ENCODE measurements around the gene CAPN14.

CAPN14 gene

DNA sequence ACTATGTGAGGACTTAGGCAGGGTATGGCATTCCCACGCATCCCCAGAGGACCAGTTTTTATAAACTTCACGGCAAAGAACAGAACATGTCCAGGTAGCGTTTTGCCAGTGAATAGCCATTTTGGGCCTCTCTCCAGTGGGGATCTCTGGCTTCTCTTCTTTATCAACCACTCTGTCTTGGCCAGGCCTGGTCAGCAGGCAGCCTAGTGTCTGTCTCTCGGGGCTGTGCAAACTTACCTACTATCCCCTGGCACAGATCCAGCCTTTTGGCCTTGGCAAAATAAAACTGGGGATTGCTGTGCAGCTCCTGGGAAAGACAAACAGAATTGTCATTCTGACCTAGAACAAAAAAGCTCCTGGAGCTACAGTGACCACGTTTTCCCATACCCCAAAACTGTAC lies 14.5 kb downstream of the CAPN14 start:
- no peak overlapping the region for H2AFZ ChIP-seq (ENCODE audit: low read depth, low read length)
- H3K4me2 ChIP-seq (ENCODE audit: low read length, poor library complexity, severe bottlenecking): no peak overlapping the region
- no peak overlapping the region for H3K23ac ChIP-seq (ENCODE audit: low read length in 2 of 2)
- H3K4ac ChIP-seq (ENCODE audit: low read depth in 1 of 2, low read length in 2 of 2): no peak overlapping the region
- H2AK5ac ChIP-seq (ENCODE audit: low read length, severe bottlenecking): no peak overlapping the region
- H2BK12ac ChIP-seq (ENCODE audit: low read length in 2 of 2): no peak overlapping the region
- DNase-seq: no peak
- H3K18ac ChIP-seq (ENCODE audit: low read depth in 1 of 2, low read length in 2 of 2): no peak overlapping the region
- H4K8ac ChIP-seq (ENCODE audit: low read length): no peak overlapping the region
- H3K27me3 ChIP-seq (ENCODE audit: control insufficient read depth in 1 of 2, insufficient read depth in 1 of 2, low read length in 2 of 2): peaks cover 21 to 41% of the 10 kb centered on the region in 2 experiments
- no peak overlapping the region for H3K9ac ChIP-seq (ENCODE audit: low read length)
- H3K14ac ChIP-seq (ENCODE audit: low read length in 2 of 2): no peak overlapping the region
- H3K79me1 ChIP-seq (replicated peaks; ENCODE audit: low read length, poor library complexity, severe bottlenecking): no peaks in the 10 kb centered on the region
- no peak overlapping the region for H2BK5ac ChIP-seq (ENCODE audit: low read depth, low read length, poor library complexity, severe bottlenecking)
- H2BK120ac ChIP-seq (ENCODE audit: low read depth, low read length): no peak overlapping the region
- no peak overlapping the region for H4K91ac ChIP-seq (ENCODE audit: low read length)
- no peak overlapping the region for H3K27ac ChIP-seq (ENCODE audit: low read length, poor library complexity, severe bottlenecking)
- no peak overlapping the region for H2BK15ac ChIP-seq (ENCODE audit: low read depth, poor library complexity, severe bottlenecking)
- H3K36me3 ChIP-seq (ENCODE audit: control insufficient read depth in 1 of 2, insufficient read depth in 2 of 2, low read depth in 1 of 2, low read length in 2 of 2): peaks cover 0 to 4% of the 10 kb centered on the region in 2 experiments
- 92% methylated on average over 4 of the region's 5 CpGs for WGBS
- H3K9me3 ChIP-seq (ENCODE audit: control insufficient read depth, low read length): no peaks in the 10 kb centered on the region
- peaks cover 3% of the 10 kb centered on the region for H3K4me1 ChIP-seq (ENCODE audit: control insufficient read depth, insufficient read depth, low read depth, low read length)
- H3K4me3 ChIP-seq (ENCODE audit: insufficient read depth in 1 of 2, low read depth in 1 of 2, low read length in 2 of 2): no peak overlapping the region

- H3K14ac ChIP-seq (ENCODE audit: low read length in 2 of 2): no peak overlapping the region
- 88% methylated on average over 5 of the region's 5 CpGs for WGBS
- H2AK5ac ChIP-seq (ENCODE audit: low read length, severe bottlenecking): no peak overlapping the region
Measured at GRCh38 chr2:31202041-31202440, 15.3 kb downstream of the CAPN14 start.

DNA sequence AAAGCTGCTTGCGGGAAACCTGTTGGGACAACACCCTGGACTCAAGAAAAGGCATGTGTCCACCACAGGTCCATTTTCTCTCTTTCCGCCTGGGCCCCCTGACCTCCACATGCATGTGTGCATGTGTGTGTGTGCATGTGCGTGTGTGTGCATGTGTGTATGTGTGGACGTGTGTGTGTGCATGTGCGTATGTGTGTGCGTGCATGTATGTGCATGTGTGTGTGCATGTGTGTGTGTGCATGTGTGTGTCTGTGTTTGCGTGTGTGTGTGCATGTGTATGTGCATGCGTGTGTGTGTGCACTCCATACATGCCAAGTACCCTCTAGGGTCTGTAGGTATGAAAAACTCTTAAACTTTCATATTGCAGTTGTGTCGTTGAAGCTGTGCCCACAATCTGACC lies 16.3 kb downstream of the CAPN14 start:
- Histone ChIP-seq H3K27ac (ENCODE audit: low read length, poor library complexity, severe bottlenecking) (no peak overlapping the region), H3K9ac (ENCODE audit: low read length) (no peak overlapping the region), H2AFZ (ENCODE audit: low read depth, low read length) (no peak overlapping the region), H3K14ac (ENCODE audit: low read length in 2 of 2) (peak overlapping the region in 1 of 2 experiments; percentile 4), H3K18ac (ENCODE audit: low read depth in 1 of 2, low read length in 2 of 2) (no peak overlapping the region), H2BK12ac (ENCODE audit: low read length in 2 of 2) (no peak overlapping the region), H3K9me3 (ENCODE audit: control insufficient read depth, low read length) (no peaks in the 10 kb centered on the region), H2AK5ac (ENCODE audit: low read length, severe bottlenecking) (no peak overlapping the region), H4K91ac (ENCODE audit: low read length) (peak overlapping the region; percentile 25), H3K4ac (ENCODE audit: low read depth in 1 of 2, low read length in 2 of 2) (no peak overlapping the region), H3K36me3 (ENCODE audit: control insufficient read depth in 1 of 2, insufficient read depth in 2 of 2, low read depth in 1 of 2, low read length in 2 of 2) (peaks cover 0 to 4% of the 10 kb centered on the region in 2 experiments), H2BK120ac (ENCODE audit: low read depth, low read length) (no peak overlapping the region), H3K27me3 (ENCODE audit: control insufficient read depth in 1 of 2, insufficient read depth in 1 of 2, low read length in 2 of 2) (peaks cover 21 to 36% of the 10 kb centered on the region in 2 experiments), H2BK5ac (ENCODE audit: low read depth, low read length, poor library complexity, severe bottlenecking) (no peak overlapping the region), H3K4me3 (ENCODE audit: insufficient read depth in 1 of 2, low read depth in 1 of 2, low read length in 2 of 2) (no peak overlapping the region), H3K4me2 (ENCODE audit: low read length, poor library complexity, severe bottlenecking) (no peak overlapping the region), H3K23ac (ENCODE audit: low read length in 2 of 2) (no peak overlapping the region), H3K79me1 (replicated peaks; ENCODE audit: low read length, poor library complexity, severe bottlenecking) (no peaks in the 10 kb centered on the region), H4K8ac (ENCODE audit: low read length) (no peak overlapping the region), H2BK15ac (ENCODE audit: low read depth, poor library complexity, severe bottlenecking) (no peak overlapping the region), H3K4me1 (ENCODE audit: control insufficient read depth, insufficient read depth, low read depth, low read length) (peaks cover 3% of the 10 kb centered on the region)
- no peak for DNase-seq
- 82% methylated on average over 9 of the region's 9 CpGs for whole genome bisulfite sequencing

More at GRCh38 chr2:31202041-31202440, 15.3 kb downstream of the CAPN14 start:
- no peak overlapping the region for H2AFZ ChIP-seq (ENCODE audit: low read depth, low read length)
- no peak overlapping the region for H2BK5ac ChIP-seq (ENCODE audit: low read depth, low read length, poor library complexity, severe bottlenecking)
- no peak overlapping the region for H3K4me2 ChIP-seq (ENCODE audit: low read length, poor library complexity, severe bottlenecking)
- H3K4ac ChIP-seq (ENCODE audit: low read depth in 1 of 2, low read length in 2 of 2): no peak overlapping the region
- H4K91ac ChIP-seq (ENCODE audit: low read length): no peak overlapping the region
- H3K36me3 ChIP-seq (ENCODE audit: control insufficient read depth in 1 of 2, insufficient read depth in 2 of 2, low read depth in 1 of 2, low read length in 2 of 2): peaks cover 0 to 4% of the 10 kb centered on the region in 2 experiments
- H3K4me1 ChIP-seq (ENCODE audit: control insufficient read depth, insufficient read depth, low read depth, low read length): peaks cover 3% of the 10 kb centered on the region
- H3K9ac ChIP-seq (ENCODE audit: low read length): no peak overlapping the region
- H3K4me3 ChIP-seq (ENCODE audit: insufficient read depth in 1 of 2, low read depth in 1 of 2, low read length in 2 of 2): no peak overlapping the region
- H2BK120ac ChIP-seq (ENCODE audit: low read depth, low read length): no peak overlapping the region
- no peaks in the 10 kb centered on the region for H3K79me1 ChIP-seq (replicated peaks; ENCODE audit: low read length, poor library complexity, severe bottlenecking)
- H4K8ac ChIP-seq (ENCODE audit: low read length): no peak overlapping the region
- H2BK12ac ChIP-seq (ENCODE audit: low read length in 2 of 2): no peak overlapping the region
- no peak overlapping the region for H3K27ac ChIP-seq (ENCODE audit: low read length, poor library complexity, severe bottlenecking)
- DNase-seq: no peak
- peak overlapping the region in 1 of 2 experiments; percentile 0 for H3K18ac ChIP-seq (ENCODE audit: low read depth in 1 of 2, low read length in 2 of 2)
- H3K23ac ChIP-seq (ENCODE audit: low read length in 2 of 2): no peak overlapping the region
- H3K27me3 ChIP-seq (ENCODE audit: control insufficient read depth in 1 of 2, insufficient read depth in 1 of 2, low read length in 2 of 2): peaks cover 21 to 41% of the 10 kb centered on the region in 2 experiments
- no peaks in the 10 kb centered on the region for H3K9me3 ChIP-seq (ENCODE audit: control insufficient read depth, low read length)
- H2BK15ac ChIP-seq (ENCODE audit: low read depth, poor library complexity, severe bottlenecking): no peak overlapping the region

GRCh38 chr2:31199206-31199605 lies 18.1 kb downstream of the CAPN14 start:
- Histone ChIP-seq H3K4ac (ENCODE audit: low read depth in 1 of 2, low read length in 2 of 2) (no peak overlapping the region), H3K23ac (ENCODE audit: low read length in 2 of 2) (no peak overlapping the region), H2AK5ac (ENCODE audit: low read length, severe bottlenecking) (no peak overlapping the region), H3K79me1 (replicated peaks; ENCODE audit: low read length, poor library complexity, severe bottlenecking) (no peaks in the 10 kb centered on the region), H3K9me3 (ENCODE audit: control insufficient read depth, low read length) (no peaks in the 10 kb centered on the region), H3K4me3 (ENCODE audit: insufficient read depth in 1 of 2, low read depth in 1 of 2, low read length in 2 of 2) (no peak overlapping the region), H4K91ac (ENCODE audit: low read length) (no peak overlapping the region), H3K36me3 (ENCODE audit: control insufficient read depth in 1 of 2, insufficient read depth in 2 of 2, low read depth in 1 of 2, low read length in 2 of 2) (peaks cover 0 to 4% of the 10 kb centered on the region in 2 experiments), H3K9ac (ENCODE audit: low read length) (no peak overlapping the region), H3K27me3 (ENCODE audit: control insufficient read depth in 1 of 2, insufficient read depth in 1 of 2, low read length in 2 of 2) (peaks cover 16 to 25% of the 10 kb centered on the region in 2 experiments), H3K14ac (ENCODE audit: low read length in 2 of 2) (no peak overlapping the region), H3K18ac (ENCODE audit: low read depth in 1 of 2, low read length in 2 of 2) (no peak overlapping the region), H2BK12ac (ENCODE audit: low read length in 2 of 2) (no peak overlapping the region), H4K8ac (ENCODE audit: low read length) (no peak overlapping the region), H2AFZ (ENCODE audit: low read depth, low read length) (no peak overlapping the region), H3K4me2 (ENCODE audit: low read length, poor library complexity, severe bottlenecking) (no peak overlapping the region), H3K4me1 (ENCODE audit: control insufficient read depth, insufficient read depth, low read depth, low read length) (peaks cover 3% of the 10 kb centered on the region), H2BK5ac (ENCODE audit: low read depth, low read length, poor library complexity, severe bottlenecking) (no peak overlapping the region), H2BK120ac (ENCODE audit: low read depth, low read length) (no peak overlapping the region), H2BK15ac (ENCODE audit: low read depth, poor library complexity, severe bottlenecking) (no peak overlapping the region), H3K27ac (ENCODE audit: low read length, poor library complexity, severe bottlenecking) (no peak overlapping the region)
- WGBS: 20% methylated on average over 2 of the region's 4 CpGs
- no peak for DNase-seq

All from mesenchymal stem cell (in vitro differentiated cells and primary cell).